ENCODE measurements around the gene S100A13.
A peak's percentile ranks its signal among the peaks of the same experiment; 100 is the strongest.

Gene S100A13

DNA sequence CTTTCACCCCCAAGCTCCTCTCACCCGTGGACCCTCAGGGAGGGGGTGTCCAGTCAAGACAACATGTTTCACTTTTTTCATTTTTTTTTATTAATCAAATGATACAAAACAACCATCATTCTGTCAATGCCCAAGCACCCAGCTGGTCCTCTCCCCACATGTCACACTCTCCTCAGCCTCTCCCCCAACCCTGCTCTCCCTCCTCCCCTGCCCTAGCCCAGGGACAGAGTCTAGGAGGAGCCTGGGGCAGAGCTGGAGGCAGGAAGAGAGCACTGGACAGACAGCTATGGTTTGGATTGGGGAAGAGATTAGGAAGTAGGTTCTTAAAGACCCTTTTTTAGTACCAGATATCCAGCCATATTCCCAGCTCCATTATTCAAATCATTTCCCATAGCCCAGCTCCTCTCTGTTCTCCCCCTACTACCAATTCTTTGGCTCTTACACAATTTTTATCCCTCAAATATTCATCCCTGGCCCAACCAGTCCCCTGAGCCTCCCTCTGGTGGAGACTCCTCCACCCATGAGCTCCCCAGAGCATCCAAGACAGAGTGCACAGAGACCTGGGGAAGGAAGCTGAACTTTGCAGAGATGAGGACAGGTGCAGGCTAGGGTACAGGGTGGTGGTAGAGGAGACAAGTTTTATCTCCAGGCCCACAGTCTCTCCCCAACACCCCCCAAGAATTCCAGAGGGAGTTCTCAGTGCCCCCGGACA is 13.0 kb downstream of the S100A13 start:
- H3K9ac ChIP-seq (ENCODE audit: insufficient read length, low read depth): no peak overlapping the region
- DNase-seq (ENCODE audit: low read depth, low spot score): no peak
- H3K27me3 ChIP-seq (ENCODE audit: insufficient read depth, insufficient read length): peaks cover 3% of the 10 kb centered on the region
- H3K9me3 ChIP-seq (ENCODE audit: insufficient read depth, low read length): no peaks in the 10 kb centered on the region
- H3K36me3 ChIP-seq (ENCODE audit: insufficient read depth, insufficient read length, low read length): peaks cover 19% of the 10 kb centered on the region
- H3K4me3 ChIP-seq (ENCODE audit: insufficient read length, low read depth): no peak overlapping the region
- peaks cover 48% of the 10 kb centered on the region for H3K4me1 ChIP-seq (ENCODE audit: insufficient read depth, insufficient read length)
- TF ChIP-seq ZNF274 (IDR thresholded peaks at IDR 0.05; ENCODE audit: low read depth, low read length): no peak
- TF ChIP-seq SUZ12 (IDR thresholded peaks at IDR 0.05; ENCODE audit: extremely low read depth, insufficient read depth, insufficient read length): no peak
- TF ChIP-seq YY1 (IDR thresholded peaks at IDR 0.05; ENCODE audit: insufficient read depth, insufficient read length): no peak

DNA sequence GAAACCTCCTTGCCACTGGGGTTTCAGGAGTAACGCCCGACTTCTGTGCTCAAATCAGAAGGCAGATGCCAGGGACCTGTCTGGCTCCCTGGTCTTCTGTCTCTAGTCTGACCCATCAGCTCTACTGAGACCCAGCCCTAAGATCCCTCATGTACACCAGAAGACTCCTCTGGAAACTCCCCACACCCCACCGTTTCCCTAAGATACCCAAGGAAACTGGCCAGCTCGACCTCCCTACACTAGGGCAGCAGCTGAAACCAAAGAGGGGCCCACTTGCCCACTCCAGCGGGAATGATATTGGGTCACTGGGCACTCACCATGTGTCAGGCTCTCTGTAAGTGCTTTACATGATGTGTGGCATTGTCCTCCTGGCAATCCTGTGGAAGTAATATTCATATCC is 13.9 kb downstream of the S100A13 start:
- peak overlapping the region; percentile 39 for H3K9ac ChIP-seq (ENCODE audit: insufficient read length, low read depth)
- no peak overlapping the region for H3K4me3 ChIP-seq (ENCODE audit: insufficient read length, low read depth)
- peaks cover 3% of the 10 kb centered on the region for H3K27me3 ChIP-seq (ENCODE audit: insufficient read depth, insufficient read length)
- peaks cover 55% of the 10 kb centered on the region for H3K4me1 ChIP-seq (ENCODE audit: insufficient read depth, insufficient read length)
- TF ChIP-seq YY1 (IDR thresholded peaks at IDR 0.05; ENCODE audit: insufficient read depth, insufficient read length): no peak
- no peak for TF ChIP-seq ZNF274 (IDR thresholded peaks at IDR 0.05; ENCODE audit: low read depth, low read length)
- no peak for TF ChIP-seq SUZ12 (IDR thresholded peaks at IDR 0.05; ENCODE audit: extremely low read depth, insufficient read depth, insufficient read length)
- DNase-seq (ENCODE audit: low read depth, low spot score): no peak
- H3K36me3 ChIP-seq (ENCODE audit: insufficient read depth, insufficient read length, low read length): peaks cover 10% of the 10 kb centered on the region
- no peaks in the 10 kb centered on the region for H3K9me3 ChIP-seq (ENCODE audit: insufficient read depth, low read length)

DNA sequence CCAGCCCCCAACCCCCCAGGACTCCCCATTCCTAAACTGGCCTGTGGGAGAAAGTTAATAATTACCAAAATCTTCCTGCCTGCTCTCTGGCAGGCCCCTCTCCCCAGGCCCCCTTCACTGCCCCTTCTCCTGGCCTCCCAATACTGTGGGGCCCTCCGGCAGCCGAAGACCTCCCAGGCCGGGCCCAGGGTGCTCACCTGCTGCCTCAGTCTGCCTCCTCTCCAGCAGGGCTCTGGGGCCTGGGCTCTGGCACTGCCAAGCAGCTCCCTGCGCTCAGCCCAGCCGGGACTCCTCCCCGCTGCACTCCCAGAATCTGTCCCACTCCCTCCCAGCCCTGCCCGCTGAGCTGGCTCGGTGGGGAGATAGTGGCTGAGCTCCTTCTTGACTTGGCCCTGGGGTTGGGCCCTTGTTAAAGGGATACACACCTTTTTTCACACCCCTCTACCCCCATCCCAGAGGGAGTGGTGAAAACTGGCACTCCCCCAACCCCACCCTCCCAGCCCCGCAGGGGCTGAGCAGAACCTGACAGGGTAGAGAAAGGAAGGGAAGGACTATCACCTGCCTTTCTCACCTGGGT is 14.5 kb downstream of the S100A13 start, which contains the start of gene S100A16:
Gene S100A16, minus strand, starts transcription at position 383 of the 577 bp plus-strand sequence. CDS start 4,986 bp downstream, outside the sequence.
- no peak for DNase-seq (ENCODE audit: low read depth, low spot score)
- peaks cover 3% of the 10 kb centered on the region for H3K27me3 ChIP-seq (ENCODE audit: insufficient read depth, insufficient read length)
- H3K4me1 ChIP-seq (ENCODE audit: insufficient read depth, insufficient read length): peaks cover 60% of the 10 kb centered on the region
- no peaks in the 10 kb centered on the region for H3K9me3 ChIP-seq (ENCODE audit: insufficient read depth, low read length)
- peak within 1 kb of the TSS; percentile 86 for H3K9ac ChIP-seq (ENCODE audit: insufficient read length, low read depth)
- peaks cover 7% of the 10 kb centered on the region for H3K36me3 ChIP-seq (ENCODE audit: insufficient read depth, insufficient read length, low read length)
- peak within 1 kb of the TSS; percentile 63 for H3K4me3 ChIP-seq (ENCODE audit: insufficient read length, low read depth)
- no peak for TF ChIP-seq YY1 (IDR thresholded peaks at IDR 0.05; ENCODE audit: insufficient read depth, insufficient read length)
- no peak for TF ChIP-seq ZNF274 (IDR thresholded peaks at IDR 0.05; ENCODE audit: low read depth, low read length)
- TF ChIP-seq SUZ12 (IDR thresholded peaks at IDR 0.05; ENCODE audit: extremely low read depth, insufficient read depth, insufficient read length): no peak

DNA sequence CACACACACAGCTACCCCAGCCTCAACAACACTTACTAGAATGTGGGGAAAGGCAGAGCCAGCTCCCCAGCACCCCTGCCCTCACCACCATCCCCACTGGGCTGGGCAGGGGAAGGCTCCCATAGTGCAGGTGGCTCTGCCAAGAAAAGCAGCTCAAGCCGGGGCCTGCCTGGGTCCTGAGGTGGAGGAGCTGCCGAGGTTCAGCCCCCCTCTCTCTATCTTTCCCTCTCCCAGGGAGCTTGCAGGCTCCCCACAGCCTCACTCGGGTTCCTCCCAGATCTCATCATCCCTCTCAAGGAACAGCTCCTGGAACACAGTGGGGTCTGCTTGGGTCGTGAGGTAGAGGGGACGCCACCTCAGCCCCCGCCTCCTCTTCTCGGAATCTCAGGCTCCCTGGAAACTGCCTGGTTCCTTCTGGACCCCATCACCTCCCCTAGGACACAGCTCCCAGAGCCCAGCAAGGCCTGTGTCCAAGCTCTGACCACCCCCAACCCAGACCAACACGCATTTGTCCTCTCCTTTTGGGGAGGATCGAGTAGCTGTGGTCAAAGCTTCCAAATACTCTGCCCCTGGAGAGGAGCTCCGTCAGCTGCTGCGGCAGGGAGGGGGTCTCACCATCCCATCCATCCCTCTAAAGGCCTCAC is 15.1 kb downstream of the S100A13 start:
- H3K9ac ChIP-seq (ENCODE audit: insufficient read length, low read depth): peak overlapping the region; percentile 86
- H3K27me3 ChIP-seq (ENCODE audit: insufficient read depth, insufficient read length): peaks cover 3% of the 10 kb centered on the region
- H3K4me3 ChIP-seq (ENCODE audit: insufficient read length, low read depth): peak overlapping the region; percentile 63
- TF ChIP-seq SUZ12 (IDR thresholded peaks at IDR 0.05; ENCODE audit: extremely low read depth, insufficient read depth, insufficient read length) (no peak), ZNF274 (IDR thresholded peaks at IDR 0.05; ENCODE audit: low read depth, low read length) (no peak), YY1 (IDR thresholded peaks at IDR 0.05; ENCODE audit: insufficient read depth, insufficient read length) (no peak)
- H3K9me3 ChIP-seq (ENCODE audit: insufficient read depth, low read length): no peaks in the 10 kb centered on the region
- H3K36me3 ChIP-seq (ENCODE audit: insufficient read depth, insufficient read length, low read length): peaks cover 9% of the 10 kb centered on the region
- peaks cover 62% of the 10 kb centered on the region for H3K4me1 ChIP-seq (ENCODE audit: insufficient read depth, insufficient read length)
- DNase-seq (ENCODE audit: low read depth, low spot score): no peak

DNA sequence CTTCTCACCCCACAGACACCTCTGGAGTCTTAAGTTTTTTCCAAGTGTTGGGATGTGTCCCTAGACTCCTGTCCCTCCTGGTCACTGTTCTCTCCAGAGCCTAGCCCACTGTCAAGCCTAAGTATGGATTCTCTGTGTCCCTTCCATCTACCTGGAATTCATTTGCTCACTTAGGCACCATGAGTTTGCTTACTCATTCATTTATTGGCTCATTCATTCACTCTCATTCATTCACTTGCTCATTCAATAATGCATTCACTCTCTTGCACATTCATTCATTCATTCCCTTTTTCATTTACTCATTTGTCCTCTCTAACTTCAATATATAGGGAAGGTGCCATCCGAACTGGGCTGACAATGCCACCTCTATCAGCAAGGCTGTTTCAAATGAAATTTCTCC is 15.9 kb downstream of the S100A13 start:
- peaks cover 58% of the 10 kb centered on the region for H3K4me1 ChIP-seq (ENCODE audit: insufficient read depth, insufficient read length)
- no peak for DNase-seq (ENCODE audit: low read depth, low spot score)
- no peak overlapping the region for H3K4me3 ChIP-seq (ENCODE audit: insufficient read length, low read depth)

DNA sequence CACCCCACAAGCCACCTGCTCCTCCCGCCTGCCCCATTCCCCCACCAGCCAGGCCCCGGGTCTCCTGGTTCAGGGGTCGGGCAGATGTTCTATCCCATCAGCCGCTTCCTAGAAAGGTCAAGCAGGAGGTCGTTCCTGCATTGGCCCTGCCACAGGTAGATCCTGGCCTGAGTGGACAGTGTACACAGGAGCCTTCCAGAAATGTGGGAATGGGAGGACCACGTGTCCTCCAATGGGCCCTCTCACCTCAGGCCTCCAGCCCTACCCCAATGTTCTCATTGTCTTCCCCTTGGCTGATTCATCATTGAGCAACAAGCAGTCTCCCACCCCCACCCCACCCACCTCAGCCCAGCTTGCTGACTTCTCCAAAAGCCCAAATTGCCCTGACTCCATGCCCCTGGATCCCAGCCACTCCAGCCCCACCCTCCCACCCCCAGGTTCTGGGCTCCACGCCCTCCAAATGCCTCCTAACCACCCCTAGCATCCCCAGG is 16.4 kb downstream of the S100A13 start:
- no peak overlapping the region for H3K9ac ChIP-seq (ENCODE audit: insufficient read length, low read depth)
- no peak overlapping the region for H3K4me3 ChIP-seq (ENCODE audit: insufficient read length, low read depth)
- TF ChIP-seq ZNF274 (IDR thresholded peaks at IDR 0.05; ENCODE audit: low read depth, low read length) (no peak), SUZ12 (IDR thresholded peaks at IDR 0.05; ENCODE audit: extremely low read depth, insufficient read depth, insufficient read length) (no peak), YY1 (IDR thresholded peaks at IDR 0.05; ENCODE audit: insufficient read depth, insufficient read length) (no peak)
- no peaks in the 10 kb centered on the region for H3K9me3 ChIP-seq (ENCODE audit: insufficient read depth, low read length)
- DNase-seq (ENCODE audit: low read depth, low spot score): no peak
- H3K4me1 ChIP-seq (ENCODE audit: insufficient read depth, insufficient read length): peaks cover 55% of the 10 kb centered on the region
- peaks cover 23% of the 10 kb centered on the region for H3K36me3 ChIP-seq (ENCODE audit: insufficient read depth, insufficient read length, low read length)
- H3K27me3 ChIP-seq (ENCODE audit: insufficient read depth, insufficient read length): peaks cover 3% of the 10 kb centered on the region

More for the DNA sequence above, 15.9 kb downstream of the S100A13 start:
- TF ChIP-seq YY1 (IDR thresholded peaks at IDR 0.05; ENCODE audit: insufficient read depth, insufficient read length) (no peak), SUZ12 (IDR thresholded peaks at IDR 0.05; ENCODE audit: extremely low read depth, insufficient read depth, insufficient read length) (no peak), ZNF274 (IDR thresholded peaks at IDR 0.05; ENCODE audit: low read depth, low read length) (no peak)
- H3K27me3 ChIP-seq (ENCODE audit: insufficient read depth, insufficient read length): peaks cover 3% of the 10 kb centered on the region
- H3K36me3 ChIP-seq (ENCODE audit: insufficient read depth, insufficient read length, low read length): peaks cover 18% of the 10 kb centered on the region
- no peaks in the 10 kb centered on the region for H3K9me3 ChIP-seq (ENCODE audit: insufficient read depth, low read length)
- no peak overlapping the region for H3K9ac ChIP-seq (ENCODE audit: insufficient read length, low read depth)

DNA sequence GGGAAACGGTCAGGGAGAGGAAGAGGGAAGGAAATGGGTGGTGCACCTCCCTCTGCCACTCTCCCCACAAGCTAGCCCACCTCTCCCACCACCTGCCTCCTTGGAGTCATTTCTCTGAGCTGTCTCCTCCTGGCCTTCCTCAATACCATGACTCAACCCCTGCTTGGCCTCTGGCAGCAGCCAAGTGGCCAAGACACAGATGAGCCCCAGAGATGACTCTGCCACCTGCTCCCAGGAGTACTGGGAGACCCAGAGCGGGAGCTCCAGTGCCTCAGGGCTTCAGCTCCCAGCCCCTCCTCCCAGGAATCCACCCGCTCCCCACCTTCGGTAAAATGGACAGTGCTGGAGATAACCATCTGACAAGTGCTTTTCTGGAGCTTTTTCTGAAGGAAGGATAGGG is 17.0 kb downstream of the S100A13 start:
- DNase-seq (ENCODE audit: low read depth, low spot score): no peak
- Histone ChIP-seq H3K4me1 (ENCODE audit: insufficient read depth, insufficient read length) (peaks cover 51% of the 10 kb centered on the region), H3K4me3 (ENCODE audit: insufficient read length, low read depth) (no peak overlapping the region), H3K36me3 (ENCODE audit: insufficient read depth, insufficient read length, low read length) (peaks cover 26% of the 10 kb centered on the region), H3K9ac (ENCODE audit: insufficient read length, low read depth) (no peak overlapping the region), H3K9me3 (ENCODE audit: insufficient read depth, low read length) (no peaks in the 10 kb centered on the region), H3K27me3 (ENCODE audit: insufficient read depth, insufficient read length) (peaks cover 3% of the 10 kb centered on the region)
- TF ChIP-seq ZNF274 (IDR thresholded peaks at IDR 0.05; ENCODE audit: low read depth, low read length) (no peak), SUZ12 (IDR thresholded peaks at IDR 0.05; ENCODE audit: extremely low read depth, insufficient read depth, insufficient read length) (no peak), YY1 (IDR thresholded peaks at IDR 0.05; ENCODE audit: insufficient read depth, insufficient read length) (no peak)
